ENCODE measurements around the gene NAA16.
A peak's percentile ranks its signal among the peaks of the same experiment; 100 is the strongest.
"Not testable (repeated sequence)": the region's sequence is repeated elsewhere in the genome, so short reads cannot be mapped to it uniquely, and the experiment has no call there.

NAA16 gene

GRCh38 chr13:41352935-41353840 is 42.1 kb downstream of the NAA16 start:
- DNase-seq, result peak in 11 of 58 donors; percentile 0 to 19 (median 2)

GRCh38 chr13:41354416-41354815 is 43.3 kb downstream of the NAA16 start:
- no peak for DNase-seq

- not testable (repeated sequence) for DNase-seq
These were observed 45.2 kb downstream of the NAA16 start for GRCh38 chr13:41356385-41356648.

- no peak for DNase-seq
These were observed 45.7 kb downstream of the NAA16 start for GRCh38 chr13:41356786-41357185.

- DNase-seq, result no peak
These were observed 50.4 kb downstream of the NAA16 start for GRCh38 chr13:41361491-41361890.

GRCh38 chr13:41364043-41364442 is 53.0 kb downstream of the NAA16 start:
- DNase-seq, result no peak

- DNase-seq, result no peak
These were observed 54.6 kb downstream of the NAA16 start for GRCh38 chr13:41365631-41366030.

- no peak for DNase-seq
These were observed 59.7 kb downstream of the NAA16 start for GRCh38 chr13:41370736-41371135.

- no peak for DNase-seq
These were observed 66.4 kb downstream of the NAA16 start for GRCh38 chr13:41377446-41377845.

- DNase-seq, result no peak
These were observed 71.4 kb downstream of the NAA16 start for GRCh38 chr13:41382431-41382830.

GRCh38 chr13:41383386-41383785 is 72.3 kb downstream of the NAA16 start:
- DNase-seq, result no peak

GRCh38 chr13:41384749-41385503 is 73.9 kb downstream of the NAA16 start:
- DNase-seq, result no peak

- DNase-seq, result peak in 2 of 58 donors; percentile 3 to 26
These were observed 75.1 kb downstream of the NAA16 start for GRCh38 chr13:41386211-41386610.

- DNase-seq, result no peak
These were observed 76.5 kb downstream of the NAA16 start for GRCh38 chr13:41387576-41387975.

- no peak for DNase-seq
These were observed 77.2 kb downstream of the NAA16 start for GRCh38 chr13:41388143-41388881.

- DNase-seq, result no peak
These were observed 78.5 kb downstream of the NAA16 start for GRCh38 chr13:41389580-41389979.

GRCh38 chr13:41394166-41394565 is 83.1 kb downstream of the NAA16 start:
- DNase-seq, result no peak

- no peak for DNase-seq
These were observed 87.6 kb downstream of the NAA16 start for GRCh38 chr13:41398494-41399170.

- no peak for DNase-seq
These were observed 90.3 kb downstream of the NAA16 start for GRCh38 chr13:41401366-41401765.

GRCh38 chr13:41402691-41403511 is 91.8 kb downstream of the NAA16 start:
- DNase-seq, result no peak

- DNase-seq, result no peak
These were observed 92.9 kb downstream of the NAA16 start for GRCh38 chr13:41403983-41404382.

Data from anterior cingulate cortex (tissue), 58 donors.